Skeletal muscle tissue (tissue), 4 donors: ENCODE data around the gene FAM25C. TPM values are rescaled to one million over a fixed set of nuclear protein-coding genes. Genes with fewer than 3 reads are reported as not detected.
"Not testable (repeated sequence)": the region's sequence is repeated elsewhere in the genome, so short reads cannot be mapped to it uniquely, and the experiment has no call there.

Source experiments
- H3K27ac ChIP-seq: one replicate; pipeline ENCODE4 v1.7.0; 2013; ENCODE audit warnings: mild to moderate bottlenecking, low read depth, low read length, inconsistent platforms
- H3K27me3 ChIP-seq, 3 donors: one replicate each; pipeline ENCODE4 v1.7.0; 2013; ENCODE audit warnings: low read length in 3 of 3; ENCODE audit not compliant: control insufficient read depth in 3 of 3, insufficient read depth in 3 of 3
- H3K36me3 ChIP-seq, 3 donors: one replicate each; pipeline ENCODE4 v1.7.0; 2013; ENCODE audit warnings: low read length in 3 of 3; ENCODE audit not compliant: control insufficient read depth in 3 of 3, insufficient read depth in 3 of 3
- H3K4me1 ChIP-seq, 3 donors: one replicate each; pipeline ENCODE4 v1.7.0; 2013; ENCODE audit warnings: low read length in 3 of 3, mild to moderate bottlenecking in 3 of 3; ENCODE audit not compliant: control insufficient read depth in 3 of 3, insufficient read depth in 3 of 3
- H3K4me3 ChIP-seq, 3 donors: one replicate each; pipeline ENCODE4 v1.7.0; 2013; ENCODE audit warnings: low read length in 3 of 3
- H3K9ac ChIP-seq, 3 donors: one replicate each; pipeline ENCODE4 v1.7.0; 2013; ENCODE audit warnings: low read length in 3 of 3, mild to moderate bottlenecking in 3 of 3, moderate library complexity in 2 of 3, low read depth in 1 of 3
- H3K9me3 ChIP-seq, 3 donors: one replicate each; pipeline ENCODE4 v1.7.0; 2013; ENCODE audit warnings: low read length in 3 of 3; ENCODE audit not compliant: control insufficient read depth in 3 of 3
- total RNA-seq: library from RNA; depleted of rRNA; stranded (reverse); fragments of >200 nt; gene quantifications from one replicate; pipeline ENCODE4 v1.2.3, GENCODE V29; 2014
- donor health status: Osteomylitis.

FAM25C gene
- total RNA-seq = not detected

DNA sequence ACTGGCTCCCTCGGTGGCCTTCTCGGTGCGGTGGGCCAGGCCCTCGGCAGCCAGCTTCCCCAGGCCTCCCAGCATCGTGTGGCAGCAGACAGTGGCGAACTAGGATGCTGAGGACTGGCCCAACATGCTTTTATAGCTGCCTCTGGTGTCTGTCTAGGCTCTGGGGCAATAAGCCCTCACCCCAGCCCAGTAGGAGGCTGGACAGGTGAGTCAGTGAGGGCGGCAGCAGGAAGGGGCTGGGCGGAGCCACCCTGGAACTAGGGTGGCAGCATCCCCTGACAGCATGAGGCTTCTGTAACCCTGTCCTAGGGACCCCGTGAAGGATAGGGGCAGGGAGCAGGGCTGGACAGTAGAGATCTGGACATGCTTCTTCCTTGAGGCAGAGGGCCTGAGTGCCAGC, at the start of gene FAM25C:
Gene FAM25C, minus strand, starts transcription at position 101 of the 400 bp plus-strand sequence. Its CDS starts 26 bp downstream, at position 75.
- H3K4me1 ChIP-seq, H3K27me3 ChIP-seq, H3K27ac ChIP-seq: not testable (repeated sequence)

DNA sequence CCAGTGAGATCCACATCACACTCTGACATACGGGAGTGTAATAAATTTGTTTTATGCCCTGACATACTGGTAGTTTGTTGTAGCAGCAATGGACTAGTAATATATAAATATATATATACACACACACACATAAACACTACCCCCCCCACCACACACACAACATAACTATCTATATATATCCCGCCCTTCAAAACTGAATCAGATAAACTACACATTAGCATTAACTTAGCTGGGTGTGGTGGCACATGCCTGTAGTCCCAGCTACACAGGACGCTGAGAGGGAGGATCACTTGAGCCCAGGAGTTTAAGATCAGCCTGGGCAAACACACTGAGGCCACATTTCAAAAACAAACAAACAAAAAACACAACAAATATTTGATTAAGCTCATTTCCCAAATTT, 45.0 kb upstream of the FAM25C start:
- H3K9me3 ChIP-seq, H3K36me3 ChIP-seq, H3K27ac ChIP-seq, H3K9ac ChIP-seq, H3K4me3 ChIP-seq, H3K27me3 ChIP-seq, H3K4me1 ChIP-seq: not testable (repeated sequence)

More for the DNA sequence above, at the start of gene FAM25C:
- not testable (repeated sequence) for H3K9me3 ChIP-seq, H3K36me3 ChIP-seq, H3K4me3 ChIP-seq, H3K9ac ChIP-seq

DNA sequence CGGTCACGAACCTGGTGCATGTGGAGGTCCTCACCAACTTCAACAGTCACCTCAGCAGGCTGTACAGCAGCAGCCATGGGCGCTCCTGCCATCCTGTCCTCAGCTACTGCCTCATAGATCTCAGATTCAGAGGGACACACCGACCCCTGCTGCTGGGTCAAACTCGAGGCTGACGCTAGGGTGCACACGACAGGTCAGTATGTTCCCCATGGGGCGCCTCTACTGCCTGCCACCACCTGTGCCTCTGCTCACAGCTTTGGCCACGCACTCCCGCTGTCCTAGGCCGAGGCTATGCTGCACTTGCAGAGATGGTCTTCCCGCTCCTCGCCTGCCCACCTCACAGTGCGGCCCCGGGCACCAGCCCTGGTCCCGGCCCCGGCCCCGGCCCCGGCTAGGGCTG, 31.8 kb upstream of the FAM25C start:
- not testable (repeated sequence) for H3K4me3 ChIP-seq

DNA sequence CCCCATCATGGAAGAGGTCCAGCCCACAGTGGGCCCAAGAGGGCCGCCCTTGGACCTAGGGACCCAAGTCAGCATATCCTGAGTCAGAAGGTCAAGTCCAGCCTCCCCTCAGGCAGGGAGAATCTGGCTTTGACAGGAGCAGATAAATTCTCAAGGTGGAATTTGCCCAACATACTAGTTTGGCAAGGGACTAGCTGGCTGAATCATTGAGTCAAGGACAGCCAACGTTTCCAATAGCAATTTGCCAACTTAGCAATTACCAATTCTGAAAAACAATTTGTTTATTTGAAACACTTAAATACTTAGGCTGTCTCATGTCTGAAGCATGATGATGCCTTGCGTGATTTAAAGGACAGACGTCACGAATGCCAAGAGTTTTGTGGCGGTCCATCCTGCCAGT, 2.7 kb upstream of the FAM25C start:
- H3K27me3 ChIP-seq = not testable (repeated sequence)

More for the DNA sequence above, 31.8 kb upstream of the FAM25C start:
- H3K27me3 ChIP-seq, H3K36me3 ChIP-seq, H3K9ac ChIP-seq, H3K4me1 ChIP-seq, H3K27ac ChIP-seq, H3K9me3 ChIP-seq: not testable (repeated sequence)

DNA sequence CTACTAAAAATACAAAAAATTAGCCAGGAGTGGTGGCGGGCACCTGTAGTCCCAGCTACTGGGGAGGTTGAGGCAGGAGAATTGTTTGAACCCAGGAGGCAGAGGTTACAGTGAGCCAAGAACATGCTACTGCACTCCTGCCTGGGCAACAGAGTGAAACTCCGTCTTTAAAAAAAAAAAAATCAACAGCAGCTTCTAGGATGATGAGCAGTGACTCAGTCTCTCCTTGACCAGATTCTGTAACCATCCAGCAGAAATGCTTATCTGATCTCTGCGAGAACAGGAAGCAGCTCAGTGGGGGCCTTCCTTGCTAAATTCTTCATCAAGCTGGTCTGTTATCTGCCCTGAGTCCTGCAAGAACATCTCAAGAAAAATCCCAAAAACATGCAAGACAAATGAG, 5.5 kb downstream of the FAM25C start:
- not testable (repeated sequence) for H3K9ac ChIP-seq, H3K27me3 ChIP-seq, H3K4me1 ChIP-seq, H3K9me3 ChIP-seq, H3K4me3 ChIP-seq, H3K27ac ChIP-seq, H3K36me3 ChIP-seq

More for the DNA sequence above, 2.7 kb upstream of the FAM25C start:
- not testable (repeated sequence) for H3K4me1 ChIP-seq, H3K9ac ChIP-seq, H3K27ac ChIP-seq, H3K4me3 ChIP-seq, H3K9me3 ChIP-seq, H3K36me3 ChIP-seq

DNA sequence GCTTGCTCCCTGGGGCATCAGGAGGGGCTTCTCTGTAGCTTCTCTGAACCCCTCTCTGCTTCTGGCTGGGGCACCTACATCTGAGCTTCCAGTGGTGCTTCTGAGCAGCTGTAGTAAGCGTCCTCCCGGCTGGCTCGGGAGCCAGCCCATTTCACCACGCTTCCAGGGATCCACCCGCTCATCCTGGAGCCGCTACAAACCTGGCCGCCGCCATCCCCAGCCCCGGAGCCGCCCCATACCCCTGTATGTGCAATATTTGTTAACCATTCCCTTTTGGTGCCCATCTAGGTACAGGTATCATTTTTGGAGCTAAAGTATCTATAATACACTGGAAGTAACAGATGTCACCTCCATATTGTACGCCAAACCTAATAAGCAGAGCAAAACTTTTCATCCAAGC, 7.0 kb downstream of the FAM25C start:
- not testable (repeated sequence) for H3K4me1 ChIP-seq, H3K9ac ChIP-seq, H3K9me3 ChIP-seq, H3K4me3 ChIP-seq, H3K36me3 ChIP-seq, H3K27ac ChIP-seq, H3K27me3 ChIP-seq

DNA sequence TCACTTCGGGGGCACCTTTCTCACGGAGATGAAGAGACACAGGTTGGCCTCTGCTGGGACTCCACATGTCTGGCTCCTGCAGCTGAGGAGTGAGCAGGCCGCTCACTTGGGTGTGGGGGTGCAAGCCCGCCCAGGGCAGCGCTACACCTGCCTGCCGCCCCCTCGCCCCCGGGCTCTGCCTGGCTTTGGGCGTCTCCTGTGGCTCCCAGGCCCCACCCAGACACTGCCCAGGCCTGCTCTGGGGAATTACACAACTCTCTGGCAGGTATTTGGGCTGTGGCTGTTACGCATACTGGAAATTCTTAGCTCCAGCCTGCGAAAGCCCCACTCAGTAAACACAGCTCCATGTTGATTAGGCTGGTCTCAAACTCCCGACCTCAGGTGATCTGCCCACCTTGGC, 7.9 kb downstream of the FAM25C start:
- not testable (repeated sequence) for H3K27me3 ChIP-seq, H3K4me1 ChIP-seq

DNA sequence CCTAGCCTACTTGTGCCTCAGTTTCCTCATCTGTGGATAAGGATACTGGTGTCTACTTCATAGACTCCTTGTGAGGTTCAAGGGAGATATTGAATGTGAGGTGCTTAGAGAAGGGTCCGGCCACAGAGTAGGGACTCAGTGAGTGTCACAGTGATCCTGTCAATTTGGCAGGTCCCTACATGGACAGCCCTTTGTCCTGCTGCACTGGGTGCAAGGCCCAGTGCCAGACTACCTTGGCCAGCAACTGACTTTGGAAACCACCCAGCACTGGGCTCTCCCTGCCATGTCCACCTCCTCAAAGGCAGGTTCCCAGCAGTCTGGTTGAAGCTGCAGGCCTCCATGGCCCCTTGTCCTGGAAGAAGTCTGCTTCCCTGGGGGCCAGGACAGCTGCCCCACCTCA, 9.5 kb downstream of the FAM25C start:
- not testable (repeated sequence) for H3K36me3 ChIP-seq

More for the DNA sequence above, 7.9 kb downstream of the FAM25C start:
- H3K9me3 ChIP-seq, H3K27ac ChIP-seq, H3K36me3 ChIP-seq, H3K9ac ChIP-seq, H3K4me3 ChIP-seq: not testable (repeated sequence)

DNA sequence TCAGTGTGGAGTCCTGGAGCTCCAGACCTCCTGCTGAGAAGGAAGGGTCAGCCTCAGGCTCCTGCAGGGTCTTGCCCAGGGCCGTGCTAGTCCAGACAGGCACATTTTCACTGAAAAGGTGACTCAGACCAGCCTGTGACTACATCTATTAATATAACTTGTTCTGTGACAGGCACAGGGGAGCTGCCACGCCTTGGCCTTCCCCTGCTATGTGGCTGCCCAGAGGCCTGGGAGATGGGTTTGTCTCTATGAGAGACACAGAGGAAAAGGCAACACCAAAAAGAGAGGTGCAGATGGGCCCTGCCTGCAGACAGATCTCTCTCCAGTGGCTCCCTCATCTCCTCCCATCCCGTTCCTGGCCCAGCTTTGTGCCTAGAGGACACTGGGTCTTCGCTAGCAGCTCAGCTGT, 10.0 kb downstream of the FAM25C start:
- H3K27me3 ChIP-seq, H3K36me3 ChIP-seq, H3K4me3 ChIP-seq, H3K9ac ChIP-seq, H3K9me3 ChIP-seq, H3K4me1 ChIP-seq, H3K27ac ChIP-seq: not testable (repeated sequence)

More for the DNA sequence above, 9.5 kb downstream of the FAM25C start:
- H3K4me1 ChIP-seq, H3K4me3 ChIP-seq, H3K27ac ChIP-seq, H3K27me3 ChIP-seq, H3K9me3 ChIP-seq, H3K9ac ChIP-seq: not testable (repeated sequence)

DNA sequence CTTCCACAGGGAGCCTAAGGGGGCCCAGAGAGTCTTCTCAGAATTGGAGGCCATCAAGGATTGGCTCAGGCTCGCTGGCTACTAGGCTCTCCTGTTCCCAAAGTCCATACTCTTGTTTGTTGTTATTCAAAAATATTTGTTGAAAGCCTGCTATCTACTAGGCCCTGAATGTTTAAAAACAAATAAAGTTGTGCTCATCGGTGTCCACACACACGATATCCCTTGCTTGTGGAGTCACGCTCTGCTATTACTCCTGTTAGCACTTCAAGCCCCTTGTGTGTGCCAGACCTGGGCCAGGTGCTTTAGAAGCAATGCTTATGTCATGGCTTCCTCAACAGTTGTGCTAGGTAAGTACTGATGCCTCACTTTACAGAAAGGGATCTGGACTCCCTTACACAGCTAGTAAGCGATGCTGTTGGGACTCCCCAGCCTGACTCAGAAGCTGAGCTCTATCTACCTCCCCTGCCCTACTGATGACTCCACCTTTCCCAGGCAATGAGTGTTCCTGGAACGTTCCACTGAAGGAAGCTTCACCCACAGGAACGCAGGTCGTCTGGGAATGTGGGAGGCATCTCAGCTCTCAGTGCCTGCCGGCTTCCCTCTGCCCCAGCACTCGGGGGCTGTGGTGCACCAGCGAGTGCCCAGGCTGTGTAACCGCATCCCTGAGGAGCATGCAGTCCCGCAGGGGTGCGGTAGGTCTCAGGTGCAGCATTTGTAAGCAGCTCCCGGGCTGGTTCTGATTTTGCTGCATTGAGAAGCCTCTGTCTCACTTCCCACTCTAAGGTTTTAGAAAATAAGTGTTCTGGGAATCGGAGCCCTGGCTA, 10.7 kb downstream of the FAM25C start:
- not testable (repeated sequence) for H3K27ac ChIP-seq, H3K36me3 ChIP-seq, H3K4me3 ChIP-seq, H3K9me3 ChIP-seq, H3K4me1 ChIP-seq, H3K9ac ChIP-seq, H3K27me3 ChIP-seq
